HUDEP-2 (cell line): ENCODE results near the gene AKAP5.

Experiments used
- DNase-seq, 76 experiments: peaks; one replicate each; lab custom pipeline; 2025; ENCODE audit not compliant: unreplicated experiment in 76 of 76; lab: John Stamatoyannopoulos, UW

The AKAP5 gene

GRCh38 chr14:64522591-64523355, 57.5 kb downstream of the AKAP5 start:
- DNase-seq = no peak
